ENCODE data around the gene KCTD10.

Gene KCTD10, protein sequence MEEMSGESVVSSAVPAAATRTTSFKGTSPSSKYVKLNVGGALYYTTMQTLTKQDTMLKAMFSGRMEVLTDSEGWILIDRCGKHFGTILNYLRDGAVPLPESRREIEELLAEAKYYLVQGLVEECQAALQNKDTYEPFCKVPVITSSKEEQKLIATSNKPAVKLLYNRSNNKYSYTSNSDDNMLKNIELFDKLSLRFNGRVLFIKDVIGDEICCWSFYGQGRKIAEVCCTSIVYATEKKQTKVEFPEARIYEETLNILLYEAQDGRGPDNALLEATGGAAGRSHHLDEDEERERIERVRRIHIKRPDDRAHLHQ

DNA sequence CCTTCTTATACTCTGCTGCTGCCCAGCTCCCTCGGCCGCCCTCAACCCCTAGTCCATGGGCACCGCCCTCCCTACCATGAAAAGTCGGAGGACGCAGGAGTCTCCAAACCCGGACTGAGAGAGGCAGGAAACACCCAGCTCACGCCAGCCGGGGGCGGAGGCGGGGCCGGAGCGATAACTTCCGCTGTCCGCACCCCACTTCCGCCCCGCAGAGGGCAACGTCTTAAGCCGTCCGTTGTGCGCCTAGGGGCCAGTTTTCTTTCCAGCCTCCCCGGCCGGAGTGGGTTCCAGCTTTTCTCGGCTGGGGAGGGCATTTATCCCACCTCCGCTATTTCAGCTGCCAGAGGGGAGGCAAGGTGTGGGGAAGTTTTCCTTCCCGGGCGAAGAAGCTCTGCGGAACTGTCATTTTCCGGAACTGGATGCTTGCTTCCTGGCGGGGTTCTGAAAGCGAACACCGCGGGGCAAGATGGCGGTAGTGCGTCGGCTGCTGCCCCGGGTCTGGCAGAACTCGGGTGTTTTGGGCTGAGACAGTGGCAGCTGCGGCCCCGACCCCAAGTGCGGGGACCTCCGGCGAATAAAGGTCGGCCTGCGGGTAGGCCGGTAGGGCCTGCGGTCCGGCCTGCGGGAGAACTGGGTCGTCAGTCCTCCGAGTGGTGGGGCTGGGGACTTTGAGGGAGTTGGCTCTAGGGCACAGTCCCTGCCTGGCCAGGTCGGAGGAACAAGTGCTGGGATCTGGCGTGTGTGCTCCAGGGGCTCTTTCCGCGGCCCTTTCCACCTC lies at the start of gene KCTD10, which contains the start of gene UBE3B:
Gene KCTD10 (minus strand): TSS at position 116 of the 778 bp plus-strand sequence. CDS start 38 bp downstream, at position 78.
Gene UBE3B (plus strand): TSS at position 450 of the 778 bp plus-strand sequence. CDS start 5,918 bp downstream, outside the sequence.
- DNase-seq (ENCODE audit: low spot score), result peak; percentile 85

DNA sequence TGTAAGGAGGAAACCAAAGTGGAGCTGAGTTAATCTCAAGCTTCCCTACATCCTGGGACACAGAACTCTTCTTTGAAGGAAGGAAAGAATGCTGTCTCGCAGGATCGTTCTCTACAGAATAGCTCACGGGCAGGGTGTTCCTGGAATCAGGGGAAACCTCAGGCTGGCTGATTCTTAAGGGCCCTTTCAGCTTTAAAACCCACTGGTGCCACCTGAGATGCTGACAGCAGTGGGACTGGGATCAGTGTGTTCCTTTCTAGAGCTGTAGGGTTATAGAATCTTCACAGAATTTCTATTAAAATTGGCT lies 48.1 kb upstream of the KCTD10 start:
- no peak for DNase-seq (ENCODE audit: low spot score)

DNA sequence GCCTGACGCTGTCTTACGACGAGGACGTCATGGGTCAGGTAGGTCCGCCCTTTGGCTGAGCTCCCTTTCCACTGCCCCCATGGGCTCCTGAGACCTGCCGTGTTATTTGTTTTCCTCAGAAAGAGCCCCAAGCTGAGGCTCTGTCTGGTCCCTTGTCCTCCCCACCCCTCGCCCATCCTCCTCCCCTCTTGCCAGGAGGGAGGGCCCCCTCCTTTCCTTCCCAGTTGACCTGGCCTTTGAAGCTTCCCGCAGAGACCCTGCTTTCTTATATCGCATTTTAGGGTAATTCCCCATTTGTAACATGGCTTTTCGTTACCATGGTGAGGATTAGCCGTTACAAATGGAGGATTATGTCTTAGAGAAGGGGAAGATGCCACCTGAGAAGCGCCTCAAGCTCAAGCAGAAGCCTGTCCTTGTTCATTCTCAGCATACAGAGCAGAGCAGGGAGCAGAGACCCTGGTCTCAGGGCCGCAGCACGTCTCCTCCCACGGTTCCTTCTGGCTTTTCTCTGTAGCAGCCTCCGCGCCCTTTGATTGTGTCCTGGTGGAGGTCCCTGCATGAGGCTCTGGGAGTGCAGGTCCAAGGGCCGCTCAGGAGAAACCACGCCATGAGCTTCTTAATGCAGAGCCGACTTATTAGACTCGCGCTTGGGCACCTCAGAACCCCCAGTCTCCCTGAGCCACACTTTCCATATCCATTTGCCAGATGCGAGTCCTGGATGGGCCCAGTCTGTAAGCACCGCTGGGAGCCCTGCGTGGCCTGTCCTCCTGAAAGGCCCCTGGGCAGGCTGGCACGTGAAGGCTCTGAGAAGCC lies 47.6 kb upstream of the KCTD10 start:
- no peak for DNase-seq (ENCODE audit: low spot score)

DNA sequence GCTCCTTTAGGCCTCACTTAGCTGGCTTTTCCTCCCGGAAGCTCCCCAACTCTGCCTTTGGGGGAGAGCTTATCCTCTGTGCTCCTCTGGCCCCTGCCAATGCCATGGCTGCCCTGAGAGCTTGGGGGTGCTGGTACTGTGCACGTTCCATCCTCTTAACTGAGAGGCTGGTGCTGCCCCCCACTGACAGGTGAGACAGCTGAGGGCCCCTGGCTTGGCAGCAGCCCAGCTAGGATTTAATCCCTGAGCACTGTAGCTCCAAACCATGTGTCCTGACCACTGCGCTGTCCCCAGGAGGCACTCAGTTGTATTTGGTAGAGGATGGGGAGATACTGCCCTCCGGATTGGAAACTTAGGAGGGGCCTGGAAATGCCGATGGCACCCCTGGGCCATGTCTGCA lies 46.4 kb upstream of the KCTD10 start:
- no peak for DNase-seq (ENCODE audit: low spot score)

DNA sequence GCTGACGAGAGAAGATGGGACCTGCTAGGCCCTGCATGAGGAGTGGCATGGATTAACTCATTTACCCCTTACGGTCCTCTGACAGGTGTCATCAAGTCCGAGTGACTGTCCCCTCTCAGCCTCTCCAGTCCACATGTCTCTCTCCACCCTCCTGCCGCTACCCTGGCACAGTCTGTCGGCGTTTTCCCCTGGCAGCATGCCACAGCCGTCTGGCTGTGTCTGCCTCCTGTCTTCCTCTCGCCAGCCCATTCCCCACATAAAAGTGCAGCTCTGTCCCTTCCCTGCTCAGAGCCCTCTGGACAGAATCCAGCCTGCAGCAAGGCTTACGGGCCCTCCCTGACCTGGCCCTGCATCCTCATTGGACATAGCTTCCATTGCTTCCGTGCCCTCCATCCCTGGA lies 46.0 kb upstream of the KCTD10 start:
- DNase-seq (ENCODE audit: low spot score), result no peak

DNA sequence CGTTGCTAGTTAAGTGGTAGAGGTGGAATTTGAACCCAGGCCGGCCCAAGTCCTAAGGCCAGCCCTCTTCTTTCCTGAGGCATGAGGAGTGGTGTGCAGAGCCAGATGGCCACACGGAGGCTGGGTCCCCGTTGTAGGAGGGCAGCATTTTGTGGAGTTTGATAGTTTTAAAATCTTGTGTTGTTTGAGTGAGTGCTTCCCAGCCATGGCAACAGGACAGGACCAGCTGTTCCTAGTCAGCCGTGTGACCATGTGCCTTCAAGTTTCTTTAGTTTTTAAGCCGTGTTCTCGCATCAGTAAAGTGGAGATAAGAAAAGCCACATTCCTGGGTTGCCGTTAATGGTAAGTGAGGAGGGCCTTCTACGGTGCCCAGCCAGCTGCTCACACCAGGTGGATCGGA lies 44.7 kb upstream of the KCTD10 start:
- DNase-seq (ENCODE audit: low spot score), result no peak

DNA sequence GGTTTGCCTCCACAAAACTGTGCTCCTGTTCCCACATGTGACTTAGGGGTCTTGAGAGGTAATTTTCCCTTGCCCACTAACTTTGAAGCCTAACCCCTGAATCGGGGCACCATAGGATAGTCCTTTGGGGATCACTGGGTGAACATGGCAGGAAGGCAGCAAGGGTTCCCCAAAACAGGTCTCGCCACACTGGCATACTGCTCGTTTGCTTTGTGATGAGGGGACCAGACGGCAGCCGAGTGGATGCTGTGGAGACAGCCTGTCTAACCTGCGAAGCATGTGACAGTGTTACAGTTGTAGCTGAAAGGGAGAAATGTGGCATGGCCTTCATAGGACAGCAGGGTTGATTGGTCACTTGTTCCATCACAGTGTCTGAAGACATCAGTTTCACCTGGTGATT lies 42.7 kb upstream of the KCTD10 start:
- no peak for DNase-seq (ENCODE audit: low spot score)

DNA sequence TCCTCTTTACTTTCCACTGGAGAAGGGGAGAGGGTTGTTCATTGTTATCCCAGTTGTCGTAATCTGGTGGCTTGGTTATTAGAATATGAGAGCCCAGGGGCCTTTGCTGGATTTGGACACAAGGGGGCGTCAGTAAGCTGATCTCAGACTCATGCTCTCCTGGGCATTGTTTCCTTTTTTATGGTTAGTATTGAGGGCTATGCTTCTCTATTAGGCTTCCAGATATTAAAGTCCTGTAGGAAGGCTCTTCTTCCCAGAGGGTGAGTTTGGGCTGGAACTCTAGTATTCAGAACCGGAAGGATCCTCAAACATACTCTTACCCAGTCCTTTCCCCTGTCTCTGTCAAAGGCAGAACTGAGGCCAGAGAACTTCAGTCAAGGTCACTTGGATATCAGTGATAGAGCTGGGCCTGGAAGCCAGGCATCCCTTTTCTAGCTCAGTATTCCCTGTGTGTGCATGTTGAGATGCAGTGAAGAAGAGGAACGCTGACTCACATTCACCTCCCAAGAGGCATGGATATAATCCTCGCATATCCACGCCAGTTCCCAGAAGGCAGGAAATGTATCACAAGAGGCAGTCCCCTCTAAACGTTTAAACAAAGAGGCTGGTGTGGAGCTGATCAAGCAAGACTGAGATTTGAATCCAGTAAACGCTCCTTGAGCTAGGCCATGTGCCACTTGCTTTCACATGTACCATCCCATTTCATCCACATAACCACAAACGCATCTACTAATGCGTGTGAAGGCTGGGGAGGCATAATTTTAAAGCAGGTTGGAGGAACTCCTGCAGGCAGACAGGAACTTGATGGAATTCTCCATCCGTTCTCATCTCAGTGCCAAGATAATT lies 41.9 kb upstream of the KCTD10 start:
- peak; percentile 76 for DNase-seq (ENCODE audit: low spot score)

DNA sequence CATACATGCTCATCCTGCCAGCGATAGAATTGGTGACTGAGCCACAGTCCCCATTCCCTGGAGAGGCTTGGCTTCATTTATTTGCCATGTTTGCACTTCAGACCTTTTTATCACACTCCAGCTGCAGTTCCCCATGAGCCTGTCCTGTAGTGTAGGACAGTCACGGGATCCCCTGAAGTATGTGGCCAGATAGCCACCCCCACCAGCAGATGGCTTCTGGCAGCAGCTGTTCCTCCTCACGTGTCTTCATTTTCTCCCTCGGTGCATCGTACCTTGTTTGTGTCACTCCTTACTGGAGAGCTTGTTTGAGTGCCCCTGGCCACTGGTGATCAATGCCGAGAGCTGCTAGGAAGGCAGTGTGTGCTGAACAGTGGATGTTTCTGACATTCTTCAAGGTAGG lies 40.5 kb upstream of the KCTD10 start:
- DNase-seq (ENCODE audit: low spot score), result no peak

DNA sequence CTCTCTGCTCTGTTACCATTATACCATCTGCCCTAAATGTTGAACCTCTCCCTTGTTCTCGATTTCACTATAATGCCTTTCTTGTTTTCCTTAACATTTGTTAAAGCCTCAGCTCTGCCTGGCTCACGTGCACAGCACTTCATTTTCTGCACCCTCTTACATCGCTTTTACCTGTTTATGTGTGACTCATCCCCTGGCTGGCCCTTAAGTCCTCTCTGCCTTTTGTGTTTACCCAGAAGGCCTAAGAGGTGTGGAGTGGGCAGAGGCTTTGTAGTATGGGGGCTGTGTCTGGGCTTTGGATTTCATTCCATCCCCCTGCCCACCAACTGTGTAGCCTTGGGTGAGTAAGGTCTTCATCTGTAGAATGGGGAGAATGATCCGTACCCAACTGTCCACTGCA lies 36.9 kb upstream of the KCTD10 start:
- no peak for DNase-seq (ENCODE audit: low spot score)

DNA sequence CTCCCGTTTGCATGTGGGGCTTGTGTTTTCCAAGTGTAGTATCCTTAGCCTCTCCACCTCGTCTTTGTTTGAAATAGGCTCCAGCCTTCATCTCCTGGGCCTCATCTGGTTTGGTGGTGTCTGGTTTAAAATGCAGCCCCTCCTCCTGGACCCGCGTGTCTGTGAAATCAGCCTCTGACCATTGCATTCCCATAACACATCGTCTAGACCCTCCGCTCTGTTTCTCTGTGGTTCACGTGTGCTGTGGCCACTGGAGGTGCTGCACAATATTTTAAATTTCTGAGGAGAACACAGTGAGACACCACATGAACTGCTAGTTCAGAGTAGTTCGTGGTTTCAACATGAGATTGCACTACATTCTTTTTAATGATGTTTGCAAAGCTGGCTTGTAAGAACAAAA lies 36.0 kb upstream of the KCTD10 start:
- DNase-seq (ENCODE audit: low spot score), result no peak

DNA sequence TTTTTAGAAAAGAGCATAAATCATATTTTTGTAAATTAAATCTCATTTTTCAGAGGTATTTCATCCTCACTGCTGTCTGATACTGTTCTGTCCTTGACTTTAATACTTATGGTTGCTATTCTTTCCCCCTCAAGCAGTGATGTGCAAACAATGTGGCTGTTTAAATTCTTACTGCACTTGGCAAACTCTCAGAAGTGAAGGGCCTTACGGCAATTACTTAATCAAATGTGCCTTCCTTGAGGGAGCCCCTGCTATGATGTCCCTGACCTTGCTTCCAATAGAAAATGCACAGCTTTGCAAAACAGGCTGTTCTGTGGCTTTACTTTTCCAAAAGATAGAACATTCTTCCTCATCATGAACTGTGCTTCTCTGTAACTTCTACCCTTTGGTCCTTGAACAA lies 35.5 kb upstream of the KCTD10 start:
- DNase-seq (ENCODE audit: low spot score), result no peak

DNA sequence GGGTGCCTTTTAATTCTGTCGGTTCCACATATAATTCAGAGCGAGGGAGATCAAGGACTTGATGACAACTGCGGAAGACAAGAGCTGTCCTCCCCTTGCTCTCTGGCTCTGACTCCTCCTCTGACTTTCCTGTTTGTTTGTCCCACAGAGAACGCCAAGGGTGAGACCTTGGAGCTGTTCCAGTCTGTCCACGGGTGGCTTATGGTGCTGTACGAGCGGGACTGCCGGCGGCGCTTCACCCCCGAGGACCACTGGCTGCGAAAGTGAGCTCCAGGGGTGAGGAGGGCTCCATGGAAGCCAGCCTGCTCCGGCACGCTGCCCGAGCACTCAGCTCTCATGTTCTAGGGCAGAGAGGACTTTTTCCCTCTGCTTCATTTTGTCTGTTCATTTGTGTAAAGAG lies 33.1 kb upstream of the KCTD10 start:
- DNase-seq (ENCODE audit: low spot score), result no peak

DNA sequence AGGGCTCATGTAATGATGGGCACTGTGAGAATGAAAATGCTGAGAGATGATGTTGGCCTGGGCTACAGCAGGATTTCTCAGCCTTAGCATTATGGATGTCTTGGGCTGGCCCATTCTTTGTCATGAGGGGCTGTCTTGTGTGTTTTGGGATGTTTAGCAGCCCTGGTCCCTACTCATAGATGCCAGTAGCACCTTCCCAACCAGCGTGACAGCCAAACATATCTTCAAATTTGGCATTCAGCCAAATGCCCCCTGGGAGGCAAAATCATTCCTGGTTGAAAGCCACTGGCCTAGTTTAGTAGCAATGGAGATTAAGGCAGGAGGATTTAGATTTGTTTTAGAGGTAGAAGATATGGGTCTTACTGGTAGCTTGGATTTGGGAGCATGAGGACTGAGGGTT lies 27.0 kb upstream of the KCTD10 start:
- no peak for DNase-seq (ENCODE audit: low spot score)

DNA sequence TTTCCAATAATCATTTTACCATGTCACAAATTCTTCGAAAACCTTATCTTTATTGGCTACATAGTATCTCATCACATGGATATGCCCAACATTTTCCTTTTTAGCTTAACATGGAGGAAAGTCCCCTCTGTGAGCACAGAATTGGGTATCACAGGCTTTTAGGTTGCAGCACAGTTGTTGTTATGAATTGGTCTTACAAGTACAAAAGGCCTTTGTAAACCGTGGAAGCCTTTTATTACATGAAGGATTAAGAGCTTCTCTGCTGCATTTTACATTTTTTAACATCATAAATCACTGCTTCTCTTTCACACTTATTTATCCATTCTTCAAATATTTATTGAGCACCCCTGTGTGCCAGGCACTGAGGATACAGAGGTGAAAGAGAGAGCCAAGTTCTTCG lies 26.5 kb upstream of the KCTD10 start:
- peak; percentile 35 for DNase-seq (ENCODE audit: low spot score)

DNA sequence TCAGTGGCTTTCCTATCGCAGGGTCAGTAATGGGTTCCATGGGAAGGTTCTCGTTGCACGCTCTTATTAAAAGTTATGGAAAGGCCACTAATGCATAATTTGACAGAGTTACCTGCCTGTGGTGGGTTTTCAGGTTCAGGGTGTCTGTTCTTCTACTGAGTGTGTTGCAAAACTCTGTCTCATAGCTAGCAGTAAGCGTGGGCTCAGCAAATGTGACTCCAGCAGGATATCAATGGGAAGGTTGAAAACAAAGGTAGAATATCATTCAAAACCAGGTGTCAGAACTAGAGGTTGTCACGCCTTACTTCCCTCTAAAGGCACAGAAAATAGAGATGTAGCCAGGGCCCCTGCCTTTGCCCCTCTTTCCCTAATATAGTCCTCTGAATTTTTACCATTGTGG lies 25.2 kb upstream of the KCTD10 start:
- peak; percentile 56 for DNase-seq (ENCODE audit: low spot score)

DNA sequence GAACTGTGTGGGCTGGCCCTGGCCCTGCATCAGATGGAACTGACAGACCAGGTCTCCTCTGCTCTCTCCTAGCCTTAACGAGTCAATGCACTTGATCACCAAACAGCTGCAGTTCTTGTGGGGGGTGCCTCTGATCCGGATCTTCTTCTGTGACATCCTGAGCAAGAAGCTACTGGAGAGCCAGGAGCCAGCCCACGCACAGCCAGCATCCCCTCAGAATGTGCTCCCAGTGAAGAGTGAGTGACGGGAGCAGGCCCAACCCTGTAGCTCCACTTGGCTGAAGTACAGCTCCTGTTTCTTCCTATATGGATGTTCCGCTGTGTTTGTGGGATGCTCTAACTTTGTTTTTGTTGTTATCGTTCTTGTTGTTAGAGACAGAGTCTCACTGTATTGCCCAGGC lies 24.2 kb upstream of the KCTD10 start:
- DNase-seq (ENCODE audit: low spot score), result no peak

DNA sequence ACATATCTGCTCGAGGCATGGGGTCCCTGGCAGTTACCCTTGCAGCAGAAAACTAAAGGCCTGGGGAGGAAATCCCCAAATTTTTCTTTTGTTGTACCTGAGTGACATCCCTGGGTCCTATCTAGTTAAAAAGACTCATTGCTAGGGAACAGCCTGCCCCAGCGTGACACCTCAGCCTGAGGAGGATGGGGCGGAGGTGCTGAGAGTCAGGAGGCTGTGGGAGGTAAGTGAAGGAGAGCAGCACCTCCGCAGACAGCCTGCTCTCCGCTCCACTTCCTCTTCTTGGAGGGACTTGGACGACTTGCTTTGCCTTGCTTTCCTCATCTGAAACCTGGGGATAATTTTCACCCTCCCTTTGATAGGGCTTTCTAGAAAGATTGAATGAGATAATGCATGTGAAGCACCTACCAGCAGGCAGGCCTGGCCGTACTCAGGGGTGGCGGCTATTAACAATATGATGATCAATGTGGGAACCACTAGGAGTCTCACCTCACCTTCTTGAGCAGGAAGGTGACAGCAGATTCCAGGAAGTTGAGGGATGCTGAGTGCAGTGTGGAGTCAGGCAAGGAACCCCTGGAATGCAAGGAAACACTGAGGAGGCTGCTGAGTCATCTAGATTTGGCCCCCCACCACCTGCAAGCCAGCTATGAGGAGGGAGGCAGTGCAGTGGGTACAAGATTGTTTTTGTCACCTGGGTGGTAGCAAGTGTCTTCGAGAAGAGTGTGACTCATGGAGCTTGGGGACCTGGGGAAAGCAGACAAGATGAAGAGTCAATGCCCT lies 23.5 kb upstream of the KCTD10 start:
- DNase-seq (ENCODE audit: low spot score), result peak; percentile 70

DNA sequence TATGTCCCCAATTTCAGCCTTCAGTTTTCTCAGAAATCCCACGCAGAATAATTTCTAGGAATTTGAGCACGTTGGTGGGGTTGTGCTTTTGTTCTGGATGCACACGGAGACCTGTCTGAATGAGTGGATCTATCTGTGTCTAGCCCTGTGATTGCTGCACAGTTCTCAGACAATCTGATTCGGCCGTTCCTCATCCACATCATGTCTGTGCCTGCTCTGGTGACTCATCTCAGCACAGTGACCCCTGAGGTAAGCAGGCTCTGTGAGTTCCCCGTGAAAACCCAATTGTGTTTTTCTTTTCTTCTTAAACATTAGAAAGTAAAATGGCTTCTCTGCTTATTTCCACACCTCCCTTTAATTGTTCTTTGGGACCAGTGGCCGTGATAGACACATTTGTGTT lies 20.6 kb upstream of the KCTD10 start:
- DNase-seq (ENCODE audit: low spot score), result no peak

DNA sequence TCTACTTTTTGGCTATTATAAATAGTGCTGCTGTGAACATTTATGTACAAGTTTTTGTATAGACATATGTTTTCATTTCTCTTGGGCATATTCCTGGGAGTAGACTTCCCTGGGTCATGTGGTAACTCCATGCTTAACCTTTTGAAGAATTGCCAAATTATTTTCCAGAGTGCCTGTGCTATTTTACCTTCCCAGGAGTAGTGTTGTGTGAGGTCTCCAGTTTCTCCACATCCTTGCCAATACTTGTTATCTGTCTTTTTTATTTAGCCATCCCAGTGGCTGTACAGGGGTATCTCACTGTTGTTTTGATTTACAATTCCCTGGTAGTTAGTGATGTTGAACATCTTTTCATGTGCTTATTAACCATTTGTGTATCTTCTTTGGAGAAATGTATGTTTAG lies 19.2 kb upstream of the KCTD10 start:
- no peak for DNase-seq (ENCODE audit: low spot score)

DNA sequence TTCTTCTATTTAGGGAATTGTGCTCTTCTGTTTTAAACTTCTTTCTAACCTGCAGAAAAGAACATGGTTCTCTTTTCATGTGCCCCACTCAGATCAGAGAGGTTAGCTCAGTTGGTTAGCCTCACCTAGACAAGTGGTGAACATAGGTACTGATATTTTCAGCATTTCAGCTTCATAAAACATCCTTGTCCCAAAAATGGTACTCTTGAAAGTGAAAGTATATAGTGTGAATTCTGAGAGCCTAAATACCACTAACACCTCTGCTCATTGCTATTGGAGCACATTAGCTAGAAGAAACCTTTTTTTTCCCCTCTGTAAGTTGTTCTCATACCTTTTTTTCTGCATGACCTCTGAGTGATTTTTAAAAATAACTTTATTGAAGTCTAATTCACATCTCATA lies 17.9 kb upstream of the KCTD10 start:
- no peak for DNase-seq (ENCODE audit: low spot score)
